Endothelial cell of umbilical vein (primary cell): ENCODE measurements around the gene UGT1A7. TPM values are rescaled to one million over a fixed set of nuclear protein-coding genes. Genes with fewer than 3 reads are reported as not detected.

Source experiments
- BruUV-seq: library from RNA; stranded (reverse); fragments of 400-500 nt; replicated peaks from 2 replicates; lab custom pipeline; 2021; lab: Mats Ljungman, UMichigan
- CTCF ChIA-PET: fragments of 300-600, 350-600 bp; sonication (Branson Sonifier 250); formaldehyde crosslinking; loops from one replicate; lab custom pipeline; 2021; ENCODE audit warnings: antibody characterized with exemption, inconsistent platforms; lab: Charles Lee
- POLR2A ChIA-PET: fragments of 300-600, 350-600 bp; sonication (Branson Sonifier 250); formaldehyde crosslinking; loops from one replicate; lab custom pipeline; 2021; ENCODE audit warnings: antibody characterized with exemption, inconsistent platforms; lab: Charles Lee
- DNase-seq: peaks from one replicate; pipeline ENCODE4 v3.0.0-alpha.2; 2011; ENCODE audit warnings: low read depth, low spot score
- FAIRE-seq: peaks from 2 replicates; lab custom pipeline; 2011; peaks lifted over from hg19 to GRCh38; lab: Jason Lieb, UNC
- H2AFZ ChIP-seq: 2 replicates; pipeline ENCODE4 v1.6.0; 2012; ENCODE audit warnings: low read depth, low read length, control low read depth, inconsistent platforms
- H3K27ac ChIP-seq: 2 replicates; pipeline ENCODE4 v1.5.1; 2011; ENCODE audit warnings: low read depth, mild to moderate bottlenecking, control low read depth, low read length, moderate library complexity; ENCODE audit not compliant: insufficient read depth
- H3K27me3 ChIP-seq, 2 experiments: 2 replicates each; pipeline versions ENCODE4 v1.6.0 to v1.6.1; 2011; ENCODE audit warnings: low read length in 2 of 2, mixed read lengths in 1 of 2; ENCODE audit not compliant: control insufficient read depth in 2 of 2, insufficient read depth in 2 of 2
- H3K36me3 ChIP-seq, 2 experiments: 2 replicates in 1 of 2; 3 replicates in 1 of 2; pipeline ENCODE4 v1.5.1; 2011; ENCODE audit warnings: low read length in 2 of 2, mild to moderate bottlenecking in 1 of 2, moderate library complexity in 1 of 2; ENCODE audit not compliant: control insufficient read depth in 2 of 2, insufficient read depth in 2 of 2; ENCODE audit errors: extremely low read depth in 1 of 2
- H3K4me1 ChIP-seq: 3 replicates; pipeline ENCODE4 v1.5.1; 2011; ENCODE audit warnings: mild to moderate bottlenecking, low read length; ENCODE audit not compliant: control insufficient read depth, insufficient read depth; ENCODE audit errors: extremely low read depth
- H3K4me2 ChIP-seq: 2 replicates; pipeline ENCODE4 v1.6.1; 2011; ENCODE audit warnings: low read length, control low read depth, mixed read lengths; ENCODE audit not compliant: insufficient read depth
- H3K4me3 ChIP-seq, 3 experiments: fragments of 200-600 bp in 1 of 3; sonication (generic), shearing (Covaris generic) in 1 of 3; replicated peaks in 1 of 3; 2 replicates each; pipeline ENCODE4 v1.5.1; 2011 to 2016; ENCODE audit warnings: control low read depth in 3 of 3, low read length in 3 of 3, mild to moderate bottlenecking in 2 of 3, inconsistent platforms in 1 of 3, low read depth in 1 of 3, moderate library complexity in 1 of 3; ENCODE audit not compliant: insufficient read depth in 1 of 3
- H3K79me2 ChIP-seq: 2 replicates; pipeline ENCODE4 v1.6.0; 2012; ENCODE audit warnings: low read length, inconsistent platforms; ENCODE audit not compliant: control insufficient read depth, insufficient read depth
- H3K9ac ChIP-seq: replicated peaks from 2 replicates; pipeline ENCODE3; 2011; ENCODE audit warnings: low read length, control low read depth; ENCODE audit not compliant: insufficient read depth; ENCODE audit errors: extremely low read depth
- H3K9me1 ChIP-seq: replicated peaks from 3 replicates; pipeline ENCODE4 v1.6.0; 2011; ENCODE audit warnings: mild to moderate bottlenecking, low read length; ENCODE audit not compliant: control insufficient read depth, insufficient read depth; ENCODE audit errors: extremely low read depth
- H3K9me3 ChIP-seq: replicated peaks from 2 replicates; pipeline ENCODE4 v1.5.1; 2012; ENCODE audit warnings: low read length, inconsistent platforms; ENCODE audit not compliant: control insufficient read depth, insufficient read depth
- H4K20me1 ChIP-seq: replicated peaks from 2 replicates; pipeline ENCODE3; 2011; ENCODE audit warnings: mild to moderate bottlenecking, low read length; ENCODE audit not compliant: control insufficient read depth, insufficient read depth; ENCODE audit errors: extremely low read depth
- CTCF ChIP-seq, 2 donors: IDR thresholded peaks; 1 replicate in 1 of 2; 2 replicates in 1 of 2; pipeline ENCODE4 v1.5.1; 2011; ENCODE audit warnings: low read length in 2 of 2, mild to moderate bottlenecking in 2 of 2, moderate library complexity in 2 of 2, control low read depth in 1 of 2, inconsistent platforms in 1 of 2, low read depth in 1 of 2; ENCODE audit not compliant: insufficient read depth in 1 of 2; ENCODE audit errors: extremely low read depth in 1 of 2
- EZH2 ChIP-seq: IDR thresholded peaks from 2 replicates; pipeline ENCODE4 v1.6.1; 2012; ENCODE audit warnings: borderline replicate concordance, low read depth, mild to moderate bottlenecking, moderate library complexity, low read length, inconsistent platforms; ENCODE audit not compliant: severe bottlenecking
- FOS ChIP-seq: IDR thresholded peaks from 2 replicates; pipeline ENCODE4 v1.6.1; 2011; ENCODE audit warnings: mild to moderate bottlenecking, low read length, moderate library complexity, borderline replicate concordance; ENCODE audit not compliant: insufficient read depth
- GATA2 ChIP-seq: IDR thresholded peaks from 2 replicates; pipeline ENCODE4 v1.7.0; 2011; ENCODE audit warnings: low read depth, mild to moderate bottlenecking, moderate library complexity, mixed read lengths, low read length; ENCODE audit not compliant: insufficient read length, insufficient read depth
- JUN ChIP-seq: IDR thresholded peaks from 2 replicates; pipeline ENCODE4 v1.6.1; 2011; ENCODE audit warnings: borderline replicate concordance, low read depth; ENCODE audit not compliant: insufficient read length, insufficient read depth
- MAX ChIP-seq: IDR thresholded peaks from 2 replicates; pipeline ENCODE4 v1.6.1; 2011; ENCODE audit not compliant: insufficient read depth, insufficient read length
- MYC ChIP-seq: IDR thresholded peaks from one replicate; pipeline ENCODE4 v1.6.1; 2011; ENCODE audit warnings: mild to moderate bottlenecking, low read depth, low read length
- POLR2A ChIP-seq: IDR thresholded peaks from 2 replicates; pipeline ENCODE4 v1.6.1; 2012; ENCODE audit warnings: low read depth, mild to moderate bottlenecking, control low read depth, low read length
- POLR2AphosphoS5 ChIP-seq: IDR thresholded peaks from 2 replicates; pipeline ENCODE4 v1.6.1; 2012; ENCODE audit warnings: low read depth, mild to moderate bottlenecking, control low read depth, low read length, moderate library complexity; ENCODE audit not compliant: insufficient read depth
- dilution Hi-C: fragments of 300-500 bp; cut with MboI; formaldehyde crosslinking; loops from one replicate; pipeline ENCODE4 v1.15.0; 2019; ENCODE audit warnings: low sequenced_read_pairs; ENCODE audit not compliant: extremely low pct_ligation_motif_present
- intact Hi-C: fragments of 100-400 bp; cut with micrococcal nuclease; formaldehyde crosslinking; loops from one replicate; pipeline ENCODE4 v1.10.0; 2022
- polyA plus RNA-seq, 4 experiments: library from polyadenylated mRNA; depleted of rRNA in 3 of 4; stranded (reverse) in 3 of 4; unstranded in 1 of 4; fragments of >200 nt; gene quantifications; 2 replicates each; pipeline versions ENCODE4 v1.2.1 to v1.2.3, GENCODE V29; 2011 to 2012; ENCODE audit warnings: missing spikeins in 1 of 4
- total RNA-seq: library from RNA; stranded (reverse); gene quantifications from 2 replicates; pipeline ENCODE4 v1.2.3, GENCODE V29; 2021

Gene UGT1A7
- total and polyA plus RNA-seq, 2 donors (not counting 3 experiments of a cell fraction or from before 2014, with no cell fraction given): not detected

- Histone ChIP-seq H3K4me3 (no peak overlapping the region), H3K4me2 (no peak overlapping the region), H3K27ac (no peak overlapping the region), H3K79me2 (no peaks in the 10 kb centered on the region), H3K36me3 (no peaks in the 10 kb centered on the region), H3K9ac (no peak overlapping the region), H4K20me1 (no peaks in the 10 kb centered on the region), H3K27me3 (peaks cover 0 to 6% of the 10 kb centered on the region in 2 experiments), H2AFZ (no peak overlapping the region), H3K9me1 (no peaks in the 10 kb centered on the region), H3K4me1 (no peaks in the 10 kb centered on the region), H3K9me3 (no peaks in the 10 kb centered on the region)
- no TSS peak for BruUV-seq
- DNase-seq (no peak), FAIRE-seq (no peak)
- dilution Hi-C loops (no loop called here), intact Hi-C loops (no loop called here)
- POLR2A ChIA-PET: no interaction called here
- TF ChIP-seq FOS (no peak), POLR2AphosphoS5 (no peak), MAX (no peak), JUN (no peak), MYC (no peak), EZH2 (no peak), GATA2 (no peak)
- CTCF ChIA-PET: no interaction called here
These were observed 76.4 kb downstream of the UGT1A7 start for GRCh38 chr2:233758141-233758540.

DNA sequence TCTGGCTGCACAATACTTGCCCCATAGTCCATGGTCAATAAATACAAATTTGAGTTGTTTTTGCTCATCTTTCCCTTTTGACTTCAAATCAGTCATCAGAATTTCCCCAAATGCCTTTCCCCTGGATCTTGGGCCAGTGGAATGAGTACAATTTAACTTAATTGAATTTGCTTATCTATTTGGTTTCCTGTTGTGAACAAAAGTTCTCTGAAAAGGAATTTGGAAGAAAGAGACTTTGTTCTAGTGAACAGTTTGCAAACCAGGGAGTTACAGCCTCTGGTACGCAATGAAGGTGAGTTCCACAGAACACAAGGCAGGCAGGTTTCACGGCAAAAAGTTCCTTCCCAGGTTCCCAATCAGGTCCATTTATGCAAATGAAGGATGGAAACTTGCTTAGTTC lies 77.1 kb downstream of the UGT1A7 start:
- H3K27me3 ChIP-seq: peaks cover 1 to 6% of the 10 kb centered on the region in 2 experiments
- POLR2A ChIA-PET: no interaction called here
- FAIRE-seq (no peak), DNase-seq (no peak)
- no peak for TF ChIP-seq MAX
- TF ChIP-seq GATA2: no peak
- no peak for TF ChIP-seq POLR2AphosphoS5
- no peak for TF ChIP-seq CTCF (IDR thresholded peaks at IDR 0.05; ENCODE audit: extremely low read depth in 1 of 2, insufficient read depth in 1 of 2, low read depth in 1 of 2, low read length in 2 of 2)
- TF ChIP-seq FOS: no peak
- no peak for TF ChIP-seq POLR2A
- no peak for TF ChIP-seq EZH2
- no peak for TF ChIP-seq JUN
- TF ChIP-seq MYC: no peak
- no peaks in the 10 kb centered on the region for H4K20me1 ChIP-seq
- no TSS peak for BruUV-seq
- H3K79me2 ChIP-seq: no peaks in the 10 kb centered on the region
- H3K4me3 ChIP-seq: no peak overlapping the region
- CTCF ChIA-PET: no interaction called here
- H3K4me2 ChIP-seq: no peak overlapping the region
- H3K4me1 ChIP-seq: no peaks in the 10 kb centered on the region
- dilution Hi-C loops (no loop called here), intact Hi-C loops (no loop called here)
- no peaks in the 10 kb centered on the region for H3K9me3 ChIP-seq
- H3K36me3 ChIP-seq: no peaks in the 10 kb centered on the region
- H3K9me1 ChIP-seq: no peaks in the 10 kb centered on the region
- H3K27ac ChIP-seq: no peak overlapping the region
- H2AFZ ChIP-seq: no peak overlapping the region
- H3K9ac ChIP-seq: no peak overlapping the region
